BJ (cell line): ENCODE results near the gene HIP1. TPM values are rescaled to one million over a fixed set of nuclear protein-coding genes. Genes with fewer than 3 reads are reported as not detected.

Source experiments
- CTCF ChIA-PET: fragments of 350-600 bp; formaldehyde crosslinking; extraction: SDS; loops from one replicate; lab custom pipeline; 2021; ENCODE audit warnings: antibody characterized with exemption, inconsistent platforms; lab: Yijun Ruan, JAX
- POLR2A ChIA-PET: fragments of 300-600 bp; sonication (Branson Sonifier 250); formaldehyde crosslinking; extraction: SDS; loops from one replicate; lab custom pipeline; 2021; ENCODE audit warnings: antibody characterized with exemption; lab: Charles Lee
- DNase-seq: peaks from one replicate; pipeline ENCODE4 v3.0.0-alpha.2; 2011; ENCODE audit warnings: low read depth
- H3K27me3 ChIP-seq: 2 replicates; pipeline ENCODE4 v1.6.0; 2011; ENCODE audit warnings: low read length; ENCODE audit not compliant: control insufficient read depth, insufficient read depth
- H3K36me3 ChIP-seq: 2 replicates; pipeline ENCODE4 v1.5.1; 2011; ENCODE audit warnings: low read length; ENCODE audit not compliant: control insufficient read depth, insufficient read depth
- H3K4me3 ChIP-seq: 2 replicates; pipeline ENCODE4 v1.5.1; 2011; ENCODE audit warnings: low read depth, mild to moderate bottlenecking, control low read depth, low read length
- polyA plus RNA-seq: library from polyadenylated mRNA; depleted of rRNA; stranded (reverse); fragments of >200 nt; gene quantifications from 2 replicates; pipeline ENCODE4 v1.2.3, GENCODE V29; 2011
- TF ChIP-seq, protein P1 (sequence below): IDR thresholded peaks from 2 replicates; pipeline ENCODE4 v1.5.1; 2011; ENCODE audit warnings: low read depth, mild to moderate bottlenecking, control low read depth, inconsistent platforms, low read length, moderate library complexity; ENCODE audit not compliant: insufficient read depth

The HIP1 gene
- polyA plus RNA-seq, 1 experiment: 7.5 TPM

DNA sequence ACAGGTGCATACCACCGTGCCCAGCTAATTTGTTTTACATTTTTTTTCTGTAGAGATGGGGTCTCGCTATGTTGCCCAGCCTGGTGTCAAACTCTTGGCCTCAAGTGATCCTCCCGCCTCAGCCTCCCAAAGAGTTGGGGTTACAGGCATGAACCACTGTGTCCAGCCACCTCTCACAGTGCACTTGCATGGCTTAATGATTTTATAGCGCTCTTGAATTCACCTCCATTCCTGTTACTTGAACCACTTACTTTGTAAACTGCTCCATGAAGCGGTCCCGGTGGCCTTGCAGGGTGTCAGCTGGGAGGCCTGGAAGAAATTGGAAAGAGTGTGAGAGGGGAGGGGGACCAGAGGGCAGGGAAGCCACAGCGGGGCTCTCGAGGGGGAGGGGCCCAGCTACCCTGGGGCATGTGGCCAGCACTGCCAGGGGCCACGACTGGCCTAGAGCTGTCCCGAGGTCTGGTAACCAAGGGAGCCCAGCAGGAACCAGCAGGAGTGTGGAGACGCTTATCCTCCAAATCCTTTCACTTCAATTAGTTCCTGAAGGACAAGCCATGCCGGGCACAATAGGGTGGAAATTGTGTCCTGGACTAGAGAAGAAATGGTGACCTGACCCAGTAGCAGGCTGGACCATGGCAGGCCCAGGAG is 170.7 kb downstream of the HIP1 start:
- no peaks in the 10 kb centered on the region for H3K36me3 ChIP-seq
- ChIA-PET POLR2A (interaction anchor here (0.6 kb wide), 1 partner anchor 209 kb away, joined by 3 read pairs; no protein-coding TSS in a partner anchor), CTCF (interaction anchor here (1.3 to 1.8 kb wide), 2 partner anchors 9 to 10 kb away, joined by 6 read pairs; no protein-coding TSS in a partner anchor)
- H3K27me3 ChIP-seq: peaks cover 7% of the 10 kb centered on the region
- TF ChIP-seq, protein P1, sequence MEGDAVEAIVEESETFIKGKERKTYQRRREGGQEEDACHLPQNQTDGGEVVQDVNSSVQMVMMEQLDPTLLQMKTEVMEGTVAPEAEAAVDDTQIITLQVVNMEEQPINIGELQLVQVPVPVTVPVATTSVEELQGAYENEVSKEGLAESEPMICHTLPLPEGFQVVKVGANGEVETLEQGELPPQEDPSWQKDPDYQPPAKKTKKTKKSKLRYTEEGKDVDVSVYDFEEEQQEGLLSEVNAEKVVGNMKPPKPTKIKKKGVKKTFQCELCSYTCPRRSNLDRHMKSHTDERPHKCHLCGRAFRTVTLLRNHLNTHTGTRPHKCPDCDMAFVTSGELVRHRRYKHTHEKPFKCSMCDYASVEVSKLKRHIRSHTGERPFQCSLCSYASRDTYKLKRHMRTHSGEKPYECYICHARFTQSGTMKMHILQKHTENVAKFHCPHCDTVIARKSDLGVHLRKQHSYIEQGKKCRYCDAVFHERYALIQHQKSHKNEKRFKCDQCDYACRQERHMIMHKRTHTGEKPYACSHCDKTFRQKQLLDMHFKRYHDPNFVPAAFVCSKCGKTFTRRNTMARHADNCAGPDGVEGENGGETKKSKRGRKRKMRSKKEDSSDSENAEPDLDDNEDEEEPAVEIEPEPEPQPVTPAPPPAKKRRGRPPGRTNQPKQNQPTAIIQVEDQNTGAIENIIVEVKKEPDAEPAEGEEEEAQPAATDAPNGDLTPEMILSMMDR: no peak
- DNase-seq: no peak
- no peak overlapping the region for H3K4me3 ChIP-seq

DNA sequence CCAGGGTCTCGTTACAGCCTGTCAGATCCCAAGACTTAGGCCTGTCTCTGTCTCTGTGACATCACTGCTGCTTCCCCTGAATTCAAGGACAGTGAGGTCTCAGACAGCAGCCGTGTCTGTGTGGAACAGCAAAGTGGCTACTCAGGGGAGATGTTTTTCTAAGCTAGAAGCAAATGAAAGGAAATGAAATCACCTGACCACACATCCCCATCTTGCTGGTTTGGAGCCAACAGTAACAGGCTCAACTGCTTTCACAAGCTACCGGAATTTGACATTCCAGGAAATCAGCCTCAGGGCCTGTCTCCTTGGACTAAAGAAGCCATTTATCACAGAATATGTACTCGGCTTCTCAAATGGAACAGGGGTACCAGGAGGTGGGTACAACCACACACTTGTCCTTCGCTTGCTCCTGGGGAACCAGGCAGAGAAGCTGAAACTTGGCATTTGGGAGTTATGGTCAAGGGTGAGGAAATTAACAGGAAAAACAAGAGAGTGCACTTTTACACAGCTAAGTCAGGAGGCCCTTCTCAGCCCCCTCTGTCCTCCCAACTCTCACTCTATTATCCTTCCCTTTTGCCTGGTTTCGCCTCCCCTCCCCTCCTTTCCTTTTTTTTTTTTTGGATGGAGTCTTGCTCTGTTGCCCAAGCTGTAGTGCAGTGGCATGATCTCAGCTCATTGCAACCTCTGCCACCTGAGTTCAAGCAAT is 173.5 kb downstream of the HIP1 start:
- TF ChIP-seq, protein P1: no peak
- peak; percentile 82 for DNase-seq
- no peak overlapping the region for H3K4me3 ChIP-seq
- peaks cover 12% of the 10 kb centered on the region for H3K27me3 ChIP-seq
- peaks cover 5% of the 10 kb centered on the region; the same call in 1 of the 2 replicates for H3K36me3 ChIP-seq
- ChIA-PET CTCF (interaction anchor here (0.9 to 1.0 kb wide), 4 partner anchors 15 to 340 kb away, joined by 3 read pairs; no protein-coding TSS in a partner anchor), POLR2A (interaction anchor here (0.6 kb wide), 1 partner anchor 163 kb away, joined by 4 read pairs; no protein-coding TSS in a partner anchor)

- DNase-seq: no peak
Observed at GRCh38 chr7:75563171-75563570, 175.6 kb downstream of the HIP1 start.

GRCh38 chr7:75559976-75560365 is 178.8 kb downstream of the HIP1 start:
- DNase-seq: no peak
- no peak overlapping the region for H3K4me3 ChIP-seq
- H3K27me3 ChIP-seq: peaks cover 14% of the 10 kb centered on the region
- ChIA-PET POLR2A (no interaction called here), CTCF (interaction anchor here (2.4 kb wide), 1 partner anchor 9 kb away, joined by 6 read pairs; no protein-coding TSS in a partner anchor)
- TF ChIP-seq, protein P1: no peak
- H3K36me3 ChIP-seq: peaks cover 7% of the 10 kb centered on the region

More at GRCh38 chr7:75563171-75563570, 175.6 kb downstream of the HIP1 start:
- H3K36me3 ChIP-seq: peaks cover 5% of the 10 kb centered on the region; the same call in 1 of the 2 replicates
- TF ChIP-seq, protein P1: no peak
- POLR2A ChIA-PET: no interaction called here
- H3K27me3 ChIP-seq: peaks cover 12% of the 10 kb centered on the region
- H3K4me3 ChIP-seq: no peak overlapping the region
- CTCF ChIA-PET: interaction anchor here (0.6 to 1.0 kb wide), 3 partner anchors 28 to 199 kb away, joined by 3 to 4 read pairs (median 3); no protein-coding TSS in a partner anchor
